Measurements from ENCODE around the gene RDH12. TPM values are rescaled to one million over a fixed set of nuclear protein-coding genes. Genes with fewer than 3 reads are reported as not detected.
A peak's percentile ranks its signal among the peaks of the same experiment; 100 is the strongest.

The RDH12 gene
- total and polyA plus RNA-seq, 9 of the 15 experiments (the other 6 are each of a cell fraction or from before 2014, with no cell fraction given): 0.03 to 0.29 (median 0.07) TPM; not detected in 2

- TF ChIP-seq RREB1 (CRISPR knock-in tag; IDR thresholded peaks at IDR 0.05): no peak
- peak; percentile 26 for TF ChIP-seq PRDM10 (IDR thresholded peaks at IDR 0.05; ENCODE audit: partially characterized antibody)
- TF ChIP-seq EHMT2 (IDR thresholded peaks at IDR 0.05): no peak
- 0 out of 2 replicates have a peak, but pooled peaks have one; percentile 19 for TF ChIP-seq ZNF24 (IDR thresholded peaks at IDR 0.05)
Observed at GRCh38 chr14:67719866-67720265, 18.2 kb downstream of the RDH12 start (continued).

Data from K562 (cell line).